GM12892 (cell line): Measurements from ENCODE around the gene MYBBP1A.

Experiments used
- POLR2A ChIP-seq: IDR thresholded peaks from 2 replicates; pipeline ENCODE4 v1.6.1; 2011; ENCODE audit warnings: low read depth, low read length, control low read depth
- POLR2AphosphoS5 ChIP-seq: IDR thresholded peaks from 2 replicates; pipeline ENCODE4 v1.6.1; 2011; ENCODE audit warnings: low read depth, low read length, control low read depth
- TAF1 ChIP-seq: IDR thresholded peaks from 2 replicates; pipeline ENCODE4 v1.6.1; 2011; ENCODE audit warnings: low read depth, mild to moderate bottlenecking, control low read depth, low read length, borderline replicate concordance

DNA sequence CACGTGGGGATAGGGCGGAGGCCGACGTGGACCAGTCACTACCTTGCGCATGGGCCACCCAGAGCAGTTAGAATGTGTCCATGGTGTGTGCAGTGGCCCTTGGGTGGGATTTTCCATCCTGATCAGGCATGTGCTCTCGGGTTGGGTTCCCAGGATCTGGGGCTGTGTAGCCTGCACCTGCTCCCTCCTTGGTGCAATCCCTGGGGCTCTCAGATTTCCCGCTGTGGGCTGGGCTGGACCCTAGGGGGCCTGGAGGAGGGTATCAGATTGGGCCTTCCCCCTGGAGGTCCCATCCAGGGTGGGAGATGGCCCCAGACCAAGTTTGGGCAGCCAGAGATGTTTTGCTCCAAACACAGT is 30.4 kb upstream of the MYBBP1A start:
- TF ChIP-seq POLR2AphosphoS5: no peak
- TF ChIP-seq POLR2A: no peak
- no peak for TF ChIP-seq TAF1
